ENCODE measurements around the gene RIOK3.

- TF ChIP-seq, protein P1, sequence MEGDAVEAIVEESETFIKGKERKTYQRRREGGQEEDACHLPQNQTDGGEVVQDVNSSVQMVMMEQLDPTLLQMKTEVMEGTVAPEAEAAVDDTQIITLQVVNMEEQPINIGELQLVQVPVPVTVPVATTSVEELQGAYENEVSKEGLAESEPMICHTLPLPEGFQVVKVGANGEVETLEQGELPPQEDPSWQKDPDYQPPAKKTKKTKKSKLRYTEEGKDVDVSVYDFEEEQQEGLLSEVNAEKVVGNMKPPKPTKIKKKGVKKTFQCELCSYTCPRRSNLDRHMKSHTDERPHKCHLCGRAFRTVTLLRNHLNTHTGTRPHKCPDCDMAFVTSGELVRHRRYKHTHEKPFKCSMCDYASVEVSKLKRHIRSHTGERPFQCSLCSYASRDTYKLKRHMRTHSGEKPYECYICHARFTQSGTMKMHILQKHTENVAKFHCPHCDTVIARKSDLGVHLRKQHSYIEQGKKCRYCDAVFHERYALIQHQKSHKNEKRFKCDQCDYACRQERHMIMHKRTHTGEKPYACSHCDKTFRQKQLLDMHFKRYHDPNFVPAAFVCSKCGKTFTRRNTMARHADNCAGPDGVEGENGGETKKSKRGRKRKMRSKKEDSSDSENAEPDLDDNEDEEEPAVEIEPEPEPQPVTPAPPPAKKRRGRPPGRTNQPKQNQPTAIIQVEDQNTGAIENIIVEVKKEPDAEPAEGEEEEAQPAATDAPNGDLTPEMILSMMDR (IDR thresholded peaks at IDR 0.05), result no peak
- TF ChIP-seq POLR2A (IDR thresholded peaks at IDR 0.05; ENCODE audit: low read length), result no peak
- TF ChIP-seq HOXB5 (CRISPR knock-in tag; IDR thresholded peaks at IDR 0.05), result no peak
- no peak for TF ChIP-seq JUN (IDR thresholded peaks at IDR 0.05)
- TF ChIP-seq NR3C1 (IDR thresholded peaks at IDR 0.05), result no peak
- no peak for TF ChIP-seq EP300 (IDR thresholded peaks at IDR 0.05)
These were observed 750 bp upstream of the RIOK3 start for GRCh38 chr18:23452347-23452727.

Measured in A549 (cell line).